GM12892 (cell line): ENCODE data around the gene SCUBE1.

Source experiments
- DNase-seq: peaks from one replicate; pipeline ENCODE4 v3.0.0; 2011; ENCODE audit not compliant: insufficient read length
- FAIRE-seq: peaks from 2 replicates; lab custom pipeline; 2011; peaks lifted over from hg19 to GRCh38; lab: Jason Lieb, UNC
- POLR2A ChIP-seq: IDR thresholded peaks from 2 replicates; pipeline ENCODE4 v1.6.1; 2011; ENCODE audit warnings: low read depth, low read length, control low read depth
- POLR2AphosphoS5 ChIP-seq: IDR thresholded peaks from 2 replicates; pipeline ENCODE4 v1.6.1; 2011; ENCODE audit warnings: low read depth, low read length, control low read depth
- TAF1 ChIP-seq: IDR thresholded peaks from 2 replicates; pipeline ENCODE4 v1.6.1; 2011; ENCODE audit warnings: low read depth, mild to moderate bottlenecking, control low read depth, low read length, borderline replicate concordance

Gene SCUBE1

GRCh38 chr22:43241699-43242386 is 101.3 kb downstream of the SCUBE1 start:
- no peak for FAIRE-seq

DNA sequence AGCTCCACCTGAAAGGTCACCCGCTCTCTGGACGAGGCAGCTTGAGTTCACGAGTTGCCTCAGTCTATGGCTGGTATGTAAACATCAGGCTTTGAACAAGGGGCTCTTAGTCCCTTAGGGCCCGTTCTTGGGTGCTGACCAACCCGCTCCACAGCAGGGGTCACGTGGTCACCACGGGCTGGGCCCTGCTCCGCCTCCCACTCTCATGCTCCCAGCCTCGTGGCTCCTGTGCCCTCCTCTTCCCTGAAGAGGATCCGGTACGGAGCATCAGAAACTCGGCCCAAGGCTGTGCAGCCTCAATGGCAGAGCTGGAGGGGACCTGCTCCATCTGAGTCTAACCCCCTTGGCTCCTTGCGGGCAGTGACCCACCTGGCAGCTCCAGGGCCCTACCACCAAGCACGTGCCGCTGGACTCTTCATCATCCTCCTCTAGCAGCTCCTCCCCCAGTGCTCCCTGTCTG is 102.0 kb downstream of the SCUBE1 start:
- no peak for TF ChIP-seq POLR2A
- no peak for TF ChIP-seq TAF1
- no peak for TF ChIP-seq POLR2AphosphoS5
- FAIRE-seq (no peak), DNase-seq (no peak)

More at GRCh38 chr22:43241699-43242386, 101.3 kb downstream of the SCUBE1 start:
- TF ChIP-seq POLR2A (no peak), TAF1 (no peak), POLR2AphosphoS5 (no peak)
- no peak for DNase-seq

GRCh38 chr22:43240614-43241013 is 102.6 kb downstream of the SCUBE1 start:
- TF ChIP-seq POLR2A (no peak), POLR2AphosphoS5 (no peak)
- FAIRE-seq (no peak), DNase-seq (no peak)

DNA sequence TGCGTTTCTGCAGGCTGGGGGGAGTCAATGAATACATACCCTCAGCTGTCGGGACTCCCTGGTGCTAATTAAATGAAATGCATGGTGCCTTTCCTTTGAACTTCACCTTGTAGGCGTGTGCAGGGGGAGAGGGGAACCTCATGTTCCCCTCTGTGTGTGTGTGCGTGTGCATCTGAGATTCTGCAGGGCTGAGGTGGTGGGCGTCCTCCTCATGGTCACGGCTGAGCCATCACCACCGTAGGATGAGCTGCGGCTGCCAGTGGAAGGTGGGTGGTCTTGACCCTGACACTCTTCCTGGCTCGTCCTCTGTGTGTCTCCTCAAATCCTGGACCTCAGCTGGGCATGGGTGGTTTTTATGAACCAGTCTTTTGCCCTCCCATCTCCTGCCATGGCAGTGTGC is 103.2 kb downstream of the SCUBE1 start:
- FAIRE-seq (no peak), DNase-seq (no peak)
- TF ChIP-seq POLR2AphosphoS5 (no peak), TAF1 (no peak), POLR2A (no peak)

DNA sequence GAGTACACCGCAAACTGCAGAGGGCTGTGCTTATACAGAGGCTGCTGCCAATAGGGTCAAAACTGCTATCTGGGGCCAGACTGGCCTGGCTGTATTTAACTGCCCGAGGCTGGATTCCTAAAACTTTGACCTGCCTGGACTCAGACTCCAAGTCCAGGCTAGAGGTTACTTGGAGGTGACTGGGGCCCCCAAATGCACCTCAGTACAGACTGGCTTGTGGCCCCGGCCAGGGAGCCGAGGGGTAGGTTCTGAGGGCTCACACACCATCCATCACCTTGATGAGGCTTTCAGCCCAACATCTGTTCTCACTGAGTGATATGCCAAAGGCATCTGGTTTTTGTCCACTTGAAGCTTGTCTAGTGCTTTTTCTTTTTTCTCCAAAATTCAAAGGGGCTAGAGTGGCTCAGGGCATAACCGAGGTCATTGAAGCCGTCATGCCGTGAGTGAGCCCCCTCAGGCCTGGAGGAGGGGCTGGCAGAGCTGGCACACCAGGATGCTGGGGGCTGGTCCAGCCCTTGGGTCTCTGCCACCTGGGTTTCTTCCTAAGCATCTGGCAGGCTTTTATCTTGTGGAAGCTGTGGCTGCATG is 103.9 kb downstream of the SCUBE1 start:
- DNase-seq (no peak), FAIRE-seq (no peak)
- TF ChIP-seq TAF1 = no peak
- no peak for TF ChIP-seq POLR2A
- TF ChIP-seq POLR2AphosphoS5 = no peak

GRCh38 chr22:43238526-43239006 is 104.6 kb downstream of the SCUBE1 start:
- no peak for DNase-seq
- FAIRE-seq = no peak

DNA sequence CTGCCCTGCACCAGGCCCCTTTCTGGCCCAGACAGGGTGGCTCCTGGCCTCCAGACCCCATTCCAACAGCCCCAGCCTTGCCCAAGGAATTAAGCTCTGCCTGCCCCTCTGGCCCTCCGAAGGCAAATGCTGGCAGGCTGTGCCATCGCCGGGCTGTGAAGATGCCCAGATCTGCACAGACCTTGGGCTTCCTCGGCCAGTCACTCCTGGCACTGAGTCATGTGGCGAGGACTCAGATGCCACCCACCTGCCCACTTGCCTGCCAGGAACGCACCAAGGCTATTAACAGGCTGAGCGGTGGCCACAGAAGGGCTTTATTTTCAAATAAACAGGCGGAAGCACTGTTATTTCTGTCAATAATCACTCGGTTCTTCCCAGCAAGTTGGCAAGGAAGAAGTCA is 105.9 kb downstream of the SCUBE1 start:
- DNase-seq (no peak), FAIRE-seq (no peak)
- TF ChIP-seq POLR2AphosphoS5 (no peak), POLR2A (no peak), TAF1 (no peak)

More at GRCh38 chr22:43238526-43239006, 104.6 kb downstream of the SCUBE1 start:
- TF ChIP-seq POLR2AphosphoS5 = no peak
- TF ChIP-seq TAF1 = no peak
- TF ChIP-seq POLR2A = no peak

GRCh38 chr22:43236411-43237166 is 106.6 kb downstream of the SCUBE1 start:
- TF ChIP-seq POLR2AphosphoS5 (no peak), TAF1 (no peak), POLR2A (no peak)
- FAIRE-seq (no peak), DNase-seq (no peak)

DNA sequence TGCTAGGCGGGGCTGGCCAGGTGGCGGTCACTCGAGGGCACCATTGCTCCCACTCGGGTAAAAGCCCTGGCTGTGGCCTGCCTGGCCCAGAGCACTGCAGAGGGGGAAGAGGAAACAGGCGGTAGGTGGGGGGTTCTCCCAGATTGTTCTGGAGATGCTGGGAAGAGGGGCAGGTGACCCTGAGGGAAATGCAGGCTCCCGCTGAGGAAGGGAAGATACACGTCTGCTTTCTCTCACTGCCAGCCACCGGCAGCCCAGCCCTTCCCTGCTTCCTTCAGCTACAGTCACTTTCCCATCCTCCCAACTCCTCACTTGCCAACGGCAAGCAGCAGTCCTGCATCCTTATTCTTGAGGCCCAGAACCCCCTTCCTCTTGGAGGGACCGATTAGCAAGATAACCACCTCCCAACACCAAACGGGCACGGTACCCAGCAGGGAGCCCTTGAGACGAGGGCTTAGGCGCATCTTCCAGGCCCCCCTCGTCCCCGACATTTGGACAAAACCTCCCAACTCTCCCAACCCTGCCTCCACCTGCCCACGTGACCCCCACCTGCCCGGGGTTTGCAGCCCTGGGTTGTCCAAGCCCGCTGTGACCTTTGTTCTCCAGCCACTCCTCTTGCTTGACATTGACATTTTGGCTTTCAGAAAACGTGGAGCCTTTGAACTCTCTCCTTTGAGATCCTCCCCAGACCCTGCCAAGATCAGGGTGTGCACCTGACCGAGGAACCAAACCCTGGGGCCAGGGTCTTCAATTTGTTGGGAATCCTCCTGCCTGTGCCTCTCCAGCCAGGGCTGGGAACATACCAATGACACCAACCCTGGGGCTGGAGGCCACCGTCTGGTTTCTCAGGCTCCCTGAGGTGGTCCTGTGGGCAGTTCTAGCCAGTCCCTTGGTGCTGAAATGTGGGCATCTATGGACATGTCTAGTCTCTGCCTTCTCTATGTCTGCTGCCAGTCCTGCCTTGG is 107.4 kb downstream of the SCUBE1 start:
- no peak for FAIRE-seq
- DNase-seq = no peak
- TF ChIP-seq TAF1 (no peak), POLR2AphosphoS5 (no peak), POLR2A (no peak)

- TF ChIP-seq POLR2A (no peak), POLR2AphosphoS5 (no peak), TAF1 (no peak)
- DNase-seq (no peak), FAIRE-seq (no peak)
These were observed 108.7 kb downstream of the SCUBE1 start for GRCh38 chr22:43234264-43234988.
